Prostate gland (tissue), 2 donors: Measurements from ENCODE around the gene SLC39A11.

Source experiments
- CTCF ChIP-seq, 4 experiments: fragments of 200-600 bp in 2 of 4; fragments of 450-650 bp in 2 of 4; sonication (generic) in 2 of 4; IDR thresholded peaks; 1 replicate in 3 of 4; 2 replicates in 1 of 4; pipeline ENCODE4 v1.5.1; 2016 to 2019; ENCODE audit warnings: antibody characterized with exemption in 4 of 4, mild to moderate bottlenecking in 2 of 4, moderate library complexity in 2 of 4
- POLR2AphosphoS5 ChIP-seq: sonication (generic); formaldehyde crosslinking; IDR thresholded peaks from one replicate; pipeline ENCODE4 v1.6.1; 2017; ENCODE audit warnings: antibody characterized with exemption

- no peak for TF ChIP-seq CTCF (IDR thresholded peaks at IDR 0.05)
- TF ChIP-seq POLR2AphosphoS5, result no peak
These were observed 381.7 kb downstream of the SLC39A11 start for GRCh38 chr17:72710834-72711233.
